ENCODE results near the gene C1orf226. TPM values are rescaled to one million over a fixed set of nuclear protein-coding genes. Genes with fewer than 3 reads are reported as not detected.

The C1orf226 gene
- total and polyA plus RNA-seq, 9 of the 15 experiments (the other 6 are each of a cell fraction or from before 2014, with no cell fraction given) = 0.10 to 1.4 (median 0.47) TPM

DNA sequence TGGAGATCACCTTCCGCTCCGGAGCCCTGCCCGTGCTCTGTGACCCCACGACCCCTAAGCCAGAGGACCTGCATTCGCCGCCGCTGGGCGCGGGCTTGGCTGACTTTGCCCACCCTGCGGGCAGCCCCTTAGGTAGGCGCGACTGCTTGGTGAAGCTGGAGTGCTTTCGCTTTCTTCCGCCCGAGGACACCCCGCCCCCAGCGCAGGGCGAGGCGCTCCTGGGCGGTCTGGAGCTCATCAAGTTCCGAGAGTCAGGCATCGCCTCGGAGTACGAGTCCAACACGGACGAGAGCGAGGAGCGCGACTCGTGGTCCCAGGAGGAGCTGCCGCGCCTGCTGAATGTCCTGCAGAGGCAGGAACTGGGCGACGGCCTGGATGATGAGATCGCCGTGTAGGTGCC, 14.5 kb upstream of the C1orf226 start (continued):
- TF ChIP-seq ZFPM2 (CRISPR knock-in tag; IDR thresholded peaks at IDR 0.05) (no peak), RBFOX2 (IDR thresholded peaks at IDR 0.05; ENCODE audit: low read depth, low read length) (peak; percentile 36; the same call in 1 of the 2 replicates), ZSCAN29 (IDR thresholded peaks at IDR 0.05) (no peak)
- TF ChIP-seq, protein P1, sequence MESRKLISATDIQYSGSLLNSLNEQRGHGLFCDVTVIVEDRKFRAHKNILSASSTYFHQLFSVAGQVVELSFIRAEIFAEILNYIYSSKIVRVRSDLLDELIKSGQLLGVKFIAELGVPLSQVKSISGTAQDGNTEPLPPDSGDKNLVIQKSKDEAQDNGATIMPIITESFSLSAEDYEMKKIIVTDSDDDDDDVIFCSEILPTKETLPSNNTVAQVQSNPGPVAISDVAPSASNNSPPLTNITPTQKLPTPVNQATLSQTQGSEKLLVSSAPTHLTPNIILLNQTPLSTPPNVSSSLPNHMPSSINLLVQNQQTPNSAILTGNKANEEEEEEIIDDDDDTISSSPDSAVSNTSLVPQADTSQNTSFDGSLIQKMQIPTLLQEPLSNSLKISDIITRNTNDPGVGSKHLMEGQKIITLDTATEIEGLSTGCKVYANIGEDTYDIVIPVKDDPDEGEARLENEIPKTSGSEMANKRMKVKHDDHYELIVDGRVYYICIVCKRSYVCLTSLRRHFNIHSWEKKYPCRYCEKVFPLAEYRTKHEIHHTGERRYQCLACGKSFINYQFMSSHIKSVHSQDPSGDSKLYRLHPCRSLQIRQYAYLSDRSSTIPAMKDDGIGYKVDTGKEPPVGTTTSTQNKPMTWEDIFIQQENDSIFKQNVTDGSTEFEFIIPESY (CRISPR knock-in tag; IDR thresholded peaks at IDR 0.05) = peak; percentile 70

DNA sequence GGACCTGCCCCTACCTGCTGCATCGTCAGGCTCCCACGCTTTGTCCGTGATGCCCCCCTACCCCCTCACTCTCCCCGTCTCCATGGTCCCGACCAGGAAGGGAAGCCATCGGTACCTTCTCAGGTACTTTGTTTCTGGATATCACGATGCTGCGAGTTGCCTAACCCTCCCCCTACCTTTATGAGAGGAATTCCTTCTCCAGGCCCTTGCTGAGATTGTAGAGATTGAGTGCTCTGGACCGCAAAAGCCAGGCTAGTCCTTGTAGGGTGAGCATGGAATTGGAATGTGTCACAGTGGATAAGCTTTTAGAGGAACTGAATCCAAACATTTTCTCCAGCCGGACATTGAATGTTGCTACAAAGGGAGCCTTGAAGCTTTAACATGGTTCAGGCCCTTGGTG, 13.8 kb upstream of the C1orf226 start:
- no peak for TF ChIP-seq ZNF12 (CRISPR knock-in tag; IDR thresholded peaks at IDR 0.05)
- TF ChIP-seq KDM1A (IDR thresholded peaks at IDR 0.05) = peak in 1 of 2 experiments; percentile 25; a peak in 1 of 4 replicates
- no peak for TF ChIP-seq TRIM24 (IDR thresholded peaks at IDR 0.05)
- in situ Hi-C loops (cut with MboI) (no loop called here), intact Hi-C loops (cut with micrococcal nuclease) (no loop called here)
- no TSS peak for BruUV-seq (replicated peaks)
- Histone ChIP-seq H3K36me3 (ENCODE audit: control insufficient read depth, insufficient read depth, low read length) (no peaks in the 10 kb centered on the region), H3K27me3 (ENCODE audit: control insufficient read depth in 2 of 2, insufficient read depth in 2 of 2, low read length in 2 of 2) (no peaks in the 10 kb centered on the region), H3K79me2 (ENCODE audit: control insufficient read depth, insufficient read depth, low read length) (no peaks in the 10 kb centered on the region), H3K9me3 (replicated peaks; ENCODE audit: control insufficient read depth, insufficient read depth, low read depth, low read length) (no peaks in the 10 kb centered on the region), H3K9me1 (ENCODE audit: control insufficient read depth, insufficient read depth, low read length) (no peaks in the 10 kb centered on the region), H4K20me1 (replicated peaks; ENCODE audit: control insufficient read depth, insufficient read depth, low read length) (no peaks in the 10 kb centered on the region), H3K4me2 (ENCODE audit: insufficient read depth, low read length) (no peak overlapping the region), H2AFZ (ENCODE audit: low read depth, low read length) (no peak overlapping the region), H3K4me3 (no peak overlapping the region), H3K4me1 (replicated peaks in 1 of 2; ENCODE audit: control insufficient read depth in 2 of 2, insufficient read depth in 2 of 2, low read length in 2 of 2) (peaks cover 20 to 31% of the 10 kb centered on the region in 2 experiments), H3K9ac (ENCODE audit: insufficient read depth in 1 of 2, low read depth in 2 of 2, low read length in 2 of 2) (0 out of 4 replicates have a peak overlapping the region, but pooled peaks of 1 of the 2 experiments have one; percentile 76), H3K27ac (ENCODE audit: extremely low read depth, low read depth, low read length) (no peak overlapping the region)
- FAIRE-seq = no peak
- 67% methylated on average over 10 of the region's 10 CpGs for WGBS (ENCODE audit: insufficient coverage, low coverage, missing lambda C conversion rate)
- CTCF ChIA-PET (ENCODE audit: low intra/inter-chr PET ratio) = no interaction called here
- POLR2A ChIA-PET = interaction anchor here (0.7 to 1.3 kb wide), 2 partner anchors 12 to 195 kb away, joined by 3 read pairs; no protein-coding TSS in a partner anchor
- no peak for DNase-seq (ENCODE audit: extremely low read depth in 1 of 4, low spot score in 3 of 4)
- ATAC-seq = no peak
